BLaER1 treated with 17β-estradiol and CSF1 and Interleukin-3, amounts not matched to agents 10 nM and 100 nM (cell line): ENCODE data around the gene INCENP.
A peak's percentile ranks its signal among the peaks of the same experiment; 100 is the strongest.

Source experiments
- H3K27ac ChIP-seq, 11 experiments: shearing (Covaris generic); formaldehyde crosslinking; 2 replicates each; pipeline ENCODE4 v1.8.1; 2022
- H3K27me3 ChIP-seq, 11 experiments: shearing (Covaris generic); formaldehyde crosslinking; 2 replicates each; pipeline ENCODE4 v1.8.1; 2022
- H3K36me3 ChIP-seq, 11 experiments: shearing (Covaris generic); formaldehyde crosslinking; 2 replicates each; pipeline ENCODE4 v1.8.1; 2022
- H3K4me1 ChIP-seq, 10 experiments: shearing (Covaris generic); formaldehyde crosslinking; 2 replicates each; pipeline ENCODE4 v1.8.1; 2022
- H3K4me2 ChIP-seq, 11 experiments: shearing (Covaris generic); formaldehyde crosslinking; 2 replicates each; pipeline ENCODE4 v1.8.1; 2022
- H3K4me3 ChIP-seq, 10 experiments: shearing (Covaris generic); formaldehyde crosslinking; 2 replicates each; pipeline ENCODE4 v1.8.1; 2022
- H3K9ac ChIP-seq, 11 experiments: shearing (Covaris generic); formaldehyde crosslinking; 2 replicates each; pipeline ENCODE4 v1.8.1; 2022
- H3K9me3 ChIP-seq, 11 experiments: shearing (Covaris generic); formaldehyde crosslinking; replicated peaks in 1 of 11; 2 replicates each; pipeline ENCODE4 v1.8.1; 2022
- H4K20me1 ChIP-seq, 11 experiments: shearing (Covaris generic); formaldehyde crosslinking; 2 replicates each; pipeline ENCODE4 v1.8.1; 2022
- Cebpa-rat ChIP-seq, 11 experiments: shearing (Covaris generic); IDR thresholded peaks; 2 replicates each; pipeline ENCODE4 v1.8.1; 2022

The INCENP gene

GRCh38 chr11:62148271-62148980 is 24.6 kb downstream of the INCENP start:
- H3K9me3 ChIP-seq = no peaks in the 10 kb centered on the region

GRCh38 chr11:62149986-62150886 is 26.4 kb downstream of the INCENP start:
- no peak overlapping the region for H3K4me2 ChIP-seq
- no peak overlapping the region for H3K27ac ChIP-seq
- H3K9me3 ChIP-seq = no peaks in the 10 kb centered on the region
- H3K9ac ChIP-seq = no peak overlapping the region
- H3K4me3 ChIP-seq = no peak overlapping the region
- no peaks in the 10 kb centered on the region for H3K27me3 ChIP-seq
- peaks cover 0 to 19% (median 2%) of the 10 kb centered on the region in 10 experiments; a peak in 10 of 20 replicates for H3K4me1 ChIP-seq
- H4K20me1 ChIP-seq = peaks cover 0 to 64% (median 39%) of the 10 kb centered on the region in 11 experiments; a peak in 15 of 22 replicates
- TF ChIP-seq Cebpa-rat (IDR thresholded peaks at IDR 0.05) = no peak
- peaks cover 80 to 100% (median 87%) of the 10 kb centered on the region in 11 experiments for H3K36me3 ChIP-seq

More at GRCh38 chr11:62148271-62148980, 24.6 kb downstream of the INCENP start:
- H3K4me2 ChIP-seq = peak overlapping the region in 1 of 11 experiments; percentile 36; a peak in 3 of 22 replicates
- H3K36me3 ChIP-seq = peaks cover 94 to 100% (median 98%) of the 10 kb centered on the region in 11 experiments
- peaks cover 0 to 19% (median 2%) of the 10 kb centered on the region in 10 experiments; a peak in 10 of 20 replicates for H3K4me1 ChIP-seq
- H3K27me3 ChIP-seq = no peaks in the 10 kb centered on the region
- TF ChIP-seq Cebpa-rat (IDR thresholded peaks at IDR 0.05) = no peak
- no peak overlapping the region for H3K4me3 ChIP-seq
- no peak overlapping the region for H3K9ac ChIP-seq
- H4K20me1 ChIP-seq = peaks cover 0 to 80% (median 44%) of the 10 kb centered on the region in 11 experiments; a peak in 15 of 22 replicates
- no peak overlapping the region for H3K27ac ChIP-seq

- Histone ChIP-seq H3K4me1 (peaks cover 0 to 19% (median 2%) of the 10 kb centered on the region in 10 experiments; a peak in 10 of 20 replicates), H3K36me3 (peaks cover 71 to 98% (median 80%) of the 10 kb centered on the region in 11 experiments), H3K4me2 (no peak overlapping the region), H4K20me1 (peaks cover 0 to 55% (median 39%) of the 10 kb centered on the region in 11 experiments; a peak in 15 of 22 replicates), H3K4me3 (no peak overlapping the region), H3K27ac (no peak overlapping the region), H3K27me3 (no peaks in the 10 kb centered on the region), H3K9me3 (no peaks in the 10 kb centered on the region), H3K9ac (no peak overlapping the region)
- TF ChIP-seq Cebpa-rat (IDR thresholded peaks at IDR 0.05) = no peak
These were observed 27.3 kb downstream of the INCENP start for GRCh38 chr11:62150887-62151736.

GRCh38 chr11:62151737-62152102 is 27.9 kb downstream of the INCENP start:
- H3K27me3 ChIP-seq = no peaks in the 10 kb centered on the region
- no peak overlapping the region for H3K4me2 ChIP-seq
- peaks cover 0 to 49% (median 35%) of the 10 kb centered on the region in 11 experiments; a peak in 15 of 22 replicates for H4K20me1 ChIP-seq
- no peak overlapping the region for H3K4me3 ChIP-seq
- peaks cover 0 to 19% (median 2%) of the 10 kb centered on the region in 10 experiments; a peak in 10 of 20 replicates for H3K4me1 ChIP-seq
- H3K36me3 ChIP-seq = peaks cover 65 to 92% (median 74%) of the 10 kb centered on the region in 11 experiments
- no peak overlapping the region for H3K27ac ChIP-seq
- no peak overlapping the region for H3K9ac ChIP-seq
- H3K9me3 ChIP-seq = no peaks in the 10 kb centered on the region
- no peak for TF ChIP-seq Cebpa-rat (IDR thresholded peaks at IDR 0.05)

- Histone ChIP-seq H4K20me1 (peaks cover 0 to 42% (median 27%) of the 10 kb centered on the region in 11 experiments; a peak in 14 of 22 replicates), H3K27ac (no peak overlapping the region), H3K9me3 (no peaks in the 10 kb centered on the region), H3K4me2 (no peak overlapping the region), H3K4me1 (peaks cover 0 to 19% (median 2%) of the 10 kb centered on the region in 10 experiments; a peak in 10 of 20 replicates), H3K4me3 (no peak overlapping the region), H3K9ac (no peak overlapping the region), H3K36me3 (peaks cover 57 to 84% (median 66%) of the 10 kb centered on the region in 11 experiments), H3K27me3 (no peaks in the 10 kb centered on the region)
- TF ChIP-seq Cebpa-rat (IDR thresholded peaks at IDR 0.05) = no peak
These were observed 28.7 kb downstream of the INCENP start for GRCh38 chr11:62152245-62153086.

- H3K9me3 ChIP-seq = no peaks in the 10 kb centered on the region
- H3K36me3 ChIP-seq = peaks cover 52 to 78% (median 60%) of the 10 kb centered on the region in 11 experiments
These were observed 29.2 kb downstream of the INCENP start for GRCh38 chr11:62153087-62153395.

GRCh38 chr11:62153617-62154016 is 29.8 kb downstream of the INCENP start:
- H3K9me3 ChIP-seq = no peaks in the 10 kb centered on the region
- H3K4me2 ChIP-seq = no peak overlapping the region
- H3K27ac ChIP-seq = no peak overlapping the region
- H3K36me3 ChIP-seq = peaks cover 46 to 73% (median 55%) of the 10 kb centered on the region in 11 experiments
- peaks cover 0 to 11% (median 0%) of the 10 kb centered on the region in 10 experiments; a peak in 4 of 20 replicates for H3K4me1 ChIP-seq
- H3K9ac ChIP-seq = no peak overlapping the region
- H3K4me3 ChIP-seq = no peak overlapping the region
- no peaks in the 10 kb centered on the region for H3K27me3 ChIP-seq
- H4K20me1 ChIP-seq = peaks cover 0 to 30% (median 16%) of the 10 kb centered on the region in 11 experiments; a peak in 11 of 22 replicates
- no peak for TF ChIP-seq Cebpa-rat (IDR thresholded peaks at IDR 0.05)

More at GRCh38 chr11:62153087-62153395, 29.2 kb downstream of the INCENP start:
- H3K4me1 ChIP-seq = peaks cover 0 to 15% (median 1%) of the 10 kb centered on the region in 10 experiments; a peak in 9 of 20 replicates
- H3K27ac ChIP-seq = no peak overlapping the region
- H4K20me1 ChIP-seq = peaks cover 0 to 36% (median 21%) of the 10 kb centered on the region in 11 experiments; a peak in 12 of 22 replicates
- H3K9ac ChIP-seq = no peak overlapping the region
- H3K4me2 ChIP-seq = no peak overlapping the region
- no peaks in the 10 kb centered on the region for H3K27me3 ChIP-seq
- no peak overlapping the region for H3K4me3 ChIP-seq
- no peak for TF ChIP-seq Cebpa-rat (IDR thresholded peaks at IDR 0.05)
